ACC112 (cell line): Measurements from ENCODE around the gene RPS21.
A peak's percentile ranks its signal among the peaks of the same experiment; 100 is the strongest.

Source experiments
- H2AFZ ChIP-seq: fragments of 200-600 bp; sonication (generic); one replicate; pipeline ENCODE4 v1.6.0; 2017; ENCODE audit warnings: antibody characterized with exemption, low read length; ENCODE audit not compliant: unreplicated experiment
- H3K27ac ChIP-seq: fragments of 200-600 bp; sonication (generic); 2 replicates; pipeline ENCODE4 v1.5.1; 2014; ENCODE audit warnings: low read depth, mild to moderate bottlenecking, antibody characterized with exemption, low read length, moderate library complexity
- H3K27me3 ChIP-seq: fragments of 200-600 bp; sonication (generic); 2 replicates; pipeline ENCODE4 v1.6.1; 2014; ENCODE audit warnings: mild to moderate bottlenecking, antibody characterized with exemption, low read length, moderate library complexity, mixed read lengths; ENCODE audit not compliant: insufficient read depth
- H3K36me3 ChIP-seq: fragments of 200-600 bp; sonication (generic); 2 replicates; pipeline ENCODE4 v1.6.1; 2016; ENCODE audit warnings: mild to moderate bottlenecking, antibody characterized with exemption, low read length, moderate library complexity, mixed read lengths; ENCODE audit not compliant: insufficient read depth
- H3K4me1 ChIP-seq: fragments of 200-600 bp; sonication (generic); one replicate; pipeline ENCODE4 v1.6.1; 2016; ENCODE audit warnings: low read length, mixed read lengths; ENCODE audit not compliant: insufficient read depth, unreplicated experiment, control insufficient read depth
- H3K4me3 ChIP-seq: fragments of 200-600 bp; sonication (generic); 2 replicates; pipeline ENCODE4 v1.5.1; 2014; ENCODE audit warnings: mild to moderate bottlenecking, low read depth, low read length
- H3K79me2 ChIP-seq: fragments of 200-600 bp; sonication (generic); one replicate; pipeline ENCODE4 v1.6.0; 2016; ENCODE audit warnings: low read length; ENCODE audit not compliant: control insufficient read depth, unreplicated experiment, insufficient read depth

RPS21 gene

GRCh38 chr20:62387219-62387913 is 463 bp downstream of the RPS21 start:
- H2AFZ ChIP-seq = no peak overlapping the region
- peak overlapping the region; percentile 68; the same call in 1 of the 2 replicates for H3K27ac ChIP-seq
- H3K4me3 ChIP-seq = peak overlapping the region; percentile 100
- H3K79me2 ChIP-seq = peaks cover 46% of the 10 kb centered on the region
- peaks cover 9% of the 10 kb centered on the region; the same call in 1 of the 2 replicates for H3K36me3 ChIP-seq
- H3K27me3 ChIP-seq = no peaks in the 10 kb centered on the region
- peaks cover 14% of the 10 kb centered on the region for H3K4me1 ChIP-seq

GRCh38 chr20:62387933-62388635 is 1.2 kb downstream of the RPS21 start:
- H3K27me3 ChIP-seq = no peaks in the 10 kb centered on the region
- H3K79me2 ChIP-seq = peaks cover 46% of the 10 kb centered on the region
- no peak overlapping the region for H2AFZ ChIP-seq
- peak overlapping the region; percentile 100 for H3K4me3 ChIP-seq
- H3K27ac ChIP-seq = peak overlapping the region; percentile 68; the same call in 1 of the 2 replicates
- H3K36me3 ChIP-seq = peaks cover 9% of the 10 kb centered on the region; the same call in 1 of the 2 replicates
- H3K4me1 ChIP-seq = peaks cover 14% of the 10 kb centered on the region

GRCh38 chr20:62388839-62389600 is 2.1 kb downstream of the RPS21 start:
- Histone ChIP-seq H3K36me3 (peaks cover 9% of the 10 kb centered on the region; the same call in 1 of the 2 replicates), H3K27me3 (no peaks in the 10 kb centered on the region), H3K27ac (no peak overlapping the region), H3K79me2 (peaks cover 42% of the 10 kb centered on the region), H3K4me3 (peak overlapping the region; percentile 100; the same call in 1 of the 2 replicates), H2AFZ (no peak overlapping the region), H3K4me1 (peaks cover 14% of the 10 kb centered on the region)

GRCh38 chr20:62389601-62390087 is 2.7 kb downstream of the RPS21 start:
- Histone ChIP-seq H3K36me3 (peaks cover 9% of the 10 kb centered on the region; the same call in 1 of the 2 replicates), H3K27ac (no peak overlapping the region), H3K4me3 (no peak overlapping the region), H2AFZ (no peak overlapping the region), H3K79me2 (peaks cover 42% of the 10 kb centered on the region), H3K27me3 (no peaks in the 10 kb centered on the region), H3K4me1 (peaks cover 14% of the 10 kb centered on the region)

- H3K27ac ChIP-seq = no peak overlapping the region
Measured at GRCh38 chr20:62390317-62391164, 3.6 kb downstream of the RPS21 start.

GRCh38 chr20:62391165-62392076 is 4.5 kb downstream of the RPS21 start:
- Histone ChIP-seq H3K27me3 (no peaks in the 10 kb centered on the region), H3K4me1 (peaks cover 9% of the 10 kb centered on the region), H2AFZ (no peak overlapping the region), H3K36me3 (peaks cover 9% of the 10 kb centered on the region; the same call in 1 of the 2 replicates), H3K27ac (no peak overlapping the region), H3K79me2 (peaks cover 29% of the 10 kb centered on the region), H3K4me3 (no peak overlapping the region)

More at GRCh38 chr20:62390317-62391164, 3.6 kb downstream of the RPS21 start:
- H3K4me1 ChIP-seq = peaks cover 9% of the 10 kb centered on the region
- H3K4me3 ChIP-seq = no peak overlapping the region
- H3K79me2 ChIP-seq = peaks cover 37% of the 10 kb centered on the region
- H2AFZ ChIP-seq = no peak overlapping the region
- no peaks in the 10 kb centered on the region for H3K27me3 ChIP-seq
- peaks cover 9% of the 10 kb centered on the region; the same call in 1 of the 2 replicates for H3K36me3 ChIP-seq

GRCh38 chr20:62392077-62392418 is 5.1 kb downstream of the RPS21 start:
- Histone ChIP-seq H3K79me2 (peaks cover 23% of the 10 kb centered on the region), H3K4me1 (peaks cover 9% of the 10 kb centered on the region), H2AFZ (no peak overlapping the region), H3K36me3 (peaks cover 9% of the 10 kb centered on the region; the same call in 1 of the 2 replicates), H3K27ac (no peak overlapping the region), H3K4me3 (no peak overlapping the region), H3K27me3 (no peaks in the 10 kb centered on the region)

GRCh38 chr20:62392621-62393334 is 5.9 kb downstream of the RPS21 start:
- peaks cover 16% of the 10 kb centered on the region for H3K79me2 ChIP-seq
- no peak overlapping the region for H3K4me3 ChIP-seq
- H3K36me3 ChIP-seq = peaks cover 9% of the 10 kb centered on the region; the same call in 1 of the 2 replicates
- no peak overlapping the region for H3K27ac ChIP-seq
- no peak overlapping the region for H2AFZ ChIP-seq
- H3K4me1 ChIP-seq = peaks cover 9% of the 10 kb centered on the region
- H3K27me3 ChIP-seq = no peaks in the 10 kb centered on the region

- no peak overlapping the region for H2AFZ ChIP-seq
- peaks cover 10% of the 10 kb centered on the region for H3K79me2 ChIP-seq
- H3K36me3 ChIP-seq = peaks cover 4% of the 10 kb centered on the region; the same call in 1 of the 2 replicates
- H3K27me3 ChIP-seq = no peaks in the 10 kb centered on the region
- no peak overlapping the region for H3K4me3 ChIP-seq
- H3K4me1 ChIP-seq = peaks cover 3% of the 10 kb centered on the region
- no peak overlapping the region for H3K27ac ChIP-seq
Measured at GRCh38 chr20:62393335-62393665, 6.4 kb downstream of the RPS21 start.
